ENCODE data around the gene OPA1. TPM values are rescaled to one million over a fixed set of nuclear protein-coding genes. Genes with fewer than 3 reads are reported as not detected.

The OPA1 gene
- total and polyA plus RNA-seq, 2 of the 13 experiments (the other 11 are each of a cell fraction or from before 2014, with no cell fraction given): 26.7 to 78.5 TPM

GRCh38 chr3:193590088-193590856 lies 2.7 kb upstream of the OPA1 start (continued):
- no peak for TF ChIP-seq NCOR1 (IDR thresholded peaks at IDR 0.05; ENCODE audit: borderline replicate concordance, low read length)
- TF ChIP-seq MIER2 (CRISPR knock-in tag; IDR thresholded peaks at IDR 0.05): no peak
- TF ChIP-seq GABPA (IDR thresholded peaks at IDR 0.05; ENCODE audit: low read depth, low read length): no peak
- TF ChIP-seq GABPA (CRISPR knock-in tag; IDR thresholded peaks at IDR 0.05; ENCODE audit: low read depth): no peak
- TF ChIP-seq FOXP4 (CRISPR knock-in tag; IDR thresholded peaks at IDR 0.05): no peak
- no peak for TF ChIP-seq ZNF282 (IDR thresholded peaks at IDR 0.05; ENCODE audit: partially characterized antibody)
- TF ChIP-seq ZBTB2 (CRISPR knock-in tag; IDR thresholded peaks at IDR 0.05; ENCODE audit: low read depth): no peak
- TF ChIP-seq ZNF713 (CRISPR knock-in tag; IDR thresholded peaks at IDR 0.05): no peak
- no peak for TF ChIP-seq ZNF607 (CRISPR knock-in tag; IDR thresholded peaks at IDR 0.05; ENCODE audit: borderline replicate concordance)
- no peak for TF ChIP-seq CCDC6 (CRISPR knock-in tag; IDR thresholded peaks at IDR 0.05)
